Endodermal cell (in vitro differentiated cells): ENCODE data around the gene BRCA2. TPM values are rescaled to one million over a fixed set of nuclear protein-coding genes. Genes with fewer than 3 reads are reported as not detected.

Source experiments
- DNase-seq: peaks from one replicate; pipeline ENCODE4 v3.0.0-alpha.2; 2017
- H3K27ac ChIP-seq: 2 replicates; pipeline ENCODE4 v1.5.1; 2013; ENCODE audit warnings: mild to moderate bottlenecking, low read depth, low read length, moderate library complexity
- H3K27me3 ChIP-seq: 2 replicates; pipeline ENCODE4 v1.6.1; 2013; ENCODE audit warnings: mild to moderate bottlenecking, low read length, moderate library complexity; ENCODE audit not compliant: insufficient read depth, control insufficient read depth, poor library complexity, severe bottlenecking
- H3K36me3 ChIP-seq: 2 replicates; pipeline ENCODE4 v1.7.0; 2013; ENCODE audit warnings: mild to moderate bottlenecking, low read length, moderate library complexity; ENCODE audit not compliant: control insufficient read depth, insufficient read depth
- H3K4me1 ChIP-seq: one replicate; pipeline ENCODE4 v1.7.0; 2013; ENCODE audit warnings: low read length; ENCODE audit not compliant: control insufficient read depth, insufficient read depth
- H3K4me3 ChIP-seq: 2 replicates; pipeline ENCODE4 v1.5.1; 2013; ENCODE audit warnings: mild to moderate bottlenecking, low read length, moderate library complexity
- H3K9ac ChIP-seq: 2 replicates; pipeline ENCODE4 v1.6.1; 2013; ENCODE audit warnings: mild to moderate bottlenecking, low read length, moderate library complexity; ENCODE audit not compliant: poor library complexity, severe bottlenecking; ENCODE audit errors: extremely low read depth
- H3K9me3 ChIP-seq: 2 replicates; pipeline ENCODE4 v1.6.1; 2013; ENCODE audit warnings: mild to moderate bottlenecking, low read length, moderate library complexity; ENCODE audit not compliant: control insufficient read depth
- H3K27ac Mint-ChIP-seq: 2 replicates; pipeline ENCODE4 v1.8.0; 2020; ENCODE audit warnings: mixed read lengths
- H3K27me3 Mint-ChIP-seq: 2 replicates; pipeline ENCODE4 v1.8.0; 2021; ENCODE audit warnings: mild to moderate bottlenecking, mixed read lengths; ENCODE audit not compliant: insufficient read depth
- H3K36me3 Mint-ChIP-seq: 2 replicates; pipeline ENCODE4 v1.8.0; 2020; ENCODE audit warnings: low read depth, mixed read lengths
- H3K4me1 Mint-ChIP-seq: 2 replicates; pipeline ENCODE4 v1.8.0; 2020; ENCODE audit warnings: mixed read lengths
- H3K4me3 Mint-ChIP-seq: 2 replicates; pipeline ENCODE4 v1.8.0; 2020; ENCODE audit warnings: mild to moderate bottlenecking, moderate library complexity, mixed read lengths
- H3K9me3 Mint-ChIP-seq: 2 replicates; pipeline ENCODE4 v1.8.0; 2020; ENCODE audit warnings: mild to moderate bottlenecking, mixed read lengths
- WGBS, 2 experiments: methylation state at CpG; one replicate each; pipeline versions ENCODE4 v1.1.5 to v1.1.7; 2013; ENCODE audit warnings: missing lambda C conversion rate in 2 of 2, mixed read lengths in 1 of 2; ENCODE audit not compliant: insufficient coverage in 1 of 2, insufficient read length in 1 of 2; 5-methylcytosine and 5-hydroxymethylcytosine counted together
- total RNA-seq, 2 donors: library from RNA; stranded (reverse); fragmentation: NEBNext Ultra II Directional in 1 of 2; extraction: Animal tissue kit (Norgen Biotek cat#: 25700) in 1 of 2; gene quantifications; 2 replicates in 1 of 2; 3 replicates in 1 of 2; pipeline ENCODE4 v1.2.1, GENCODE V29; 2021
- TF ChIP-seq, protein P1 (sequence below): fragments of 200-600 bp; sonication (generic); conservative IDR thresholded peaks from 2 replicates; pipeline ENCODE4 v1.5.0; 2021; ENCODE audit warnings: antibody characterized with exemption, mild to moderate bottlenecking

The BRCA2 gene
- total RNA-seq, 2 donors from 2014 or later = 25.7 to 27.8 TPM

DNA sequence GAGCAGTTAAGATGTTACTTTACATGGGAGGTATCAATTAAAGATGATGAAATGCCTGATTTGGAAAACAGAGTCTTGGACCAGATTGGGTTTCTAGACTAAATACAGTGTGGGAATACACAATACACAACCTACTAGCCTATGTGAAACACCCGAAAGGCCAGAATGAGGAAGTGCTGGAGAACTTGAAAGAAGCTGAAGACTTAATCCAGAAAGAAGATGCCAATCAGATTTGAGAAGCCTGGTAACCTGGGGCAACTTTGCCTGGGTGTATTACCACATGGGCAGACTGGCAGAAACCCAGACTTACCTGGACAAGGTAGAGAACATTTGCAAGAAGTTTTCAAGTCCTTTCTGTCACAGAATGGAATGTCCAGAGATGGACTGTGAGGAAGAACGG, 69.4 kb downstream of the BRCA2 start:
- TF ChIP-seq, protein P1, sequence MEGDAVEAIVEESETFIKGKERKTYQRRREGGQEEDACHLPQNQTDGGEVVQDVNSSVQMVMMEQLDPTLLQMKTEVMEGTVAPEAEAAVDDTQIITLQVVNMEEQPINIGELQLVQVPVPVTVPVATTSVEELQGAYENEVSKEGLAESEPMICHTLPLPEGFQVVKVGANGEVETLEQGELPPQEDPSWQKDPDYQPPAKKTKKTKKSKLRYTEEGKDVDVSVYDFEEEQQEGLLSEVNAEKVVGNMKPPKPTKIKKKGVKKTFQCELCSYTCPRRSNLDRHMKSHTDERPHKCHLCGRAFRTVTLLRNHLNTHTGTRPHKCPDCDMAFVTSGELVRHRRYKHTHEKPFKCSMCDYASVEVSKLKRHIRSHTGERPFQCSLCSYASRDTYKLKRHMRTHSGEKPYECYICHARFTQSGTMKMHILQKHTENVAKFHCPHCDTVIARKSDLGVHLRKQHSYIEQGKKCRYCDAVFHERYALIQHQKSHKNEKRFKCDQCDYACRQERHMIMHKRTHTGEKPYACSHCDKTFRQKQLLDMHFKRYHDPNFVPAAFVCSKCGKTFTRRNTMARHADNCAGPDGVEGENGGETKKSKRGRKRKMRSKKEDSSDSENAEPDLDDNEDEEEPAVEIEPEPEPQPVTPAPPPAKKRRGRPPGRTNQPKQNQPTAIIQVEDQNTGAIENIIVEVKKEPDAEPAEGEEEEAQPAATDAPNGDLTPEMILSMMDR = no peak
- Mint-ChIP-seq H3K36me3 (peaks cover 12% of the 10 kb centered on the region), H3K4me1 (no peaks in the 10 kb centered on the region), H3K27me3 (no peaks in the 10 kb centered on the region), H3K9me3 (no peaks in the 10 kb centered on the region), H3K27ac (no peak overlapping the region), H3K4me3 (no peak overlapping the region)
- no peak overlapping the region for H3K4me3 ChIP-seq
- no peaks in the 10 kb centered on the region for H3K27me3 ChIP-seq
- DNase-seq = no peak
- WGBS, 2 experiments = 90 to 100% methylated on average over 1 to 2 of the region's 2 CpGs
- no peaks in the 10 kb centered on the region for H3K9me3 ChIP-seq
- peaks cover 33% of the 10 kb centered on the region for H3K36me3 ChIP-seq
- no peak overlapping the region for H3K9ac ChIP-seq
- no peak overlapping the region for H3K27ac ChIP-seq
- H3K4me1 ChIP-seq = no peaks in the 10 kb centered on the region

GRCh38 chr13:32385410-32385809, 70.1 kb downstream of the BRCA2 start:
- Histone ChIP-seq H3K4me1 (no peaks in the 10 kb centered on the region), H3K4me3 (no peak overlapping the region), H3K27me3 (no peaks in the 10 kb centered on the region), H3K9ac (no peak overlapping the region), H3K9me3 (no peaks in the 10 kb centered on the region), H3K27ac (no peak overlapping the region), H3K36me3 (peaks cover 26% of the 10 kb centered on the region)
- Mint-ChIP-seq H3K27ac (no peak overlapping the region), H3K4me1 (no peaks in the 10 kb centered on the region), H3K4me3 (no peak overlapping the region), H3K27me3 (no peaks in the 10 kb centered on the region), H3K36me3 (peaks cover 7% of the 10 kb centered on the region), H3K9me3 (no peaks in the 10 kb centered on the region)
- TF ChIP-seq, protein P1 = no peak
- DNase-seq = no peak

- H3K4me3 Mint-ChIP-seq = no peak overlapping the region
- H3K27ac Mint-ChIP-seq = no peak overlapping the region
- no peaks in the 10 kb centered on the region for H3K9me3 ChIP-seq
- H3K9ac ChIP-seq = no peak overlapping the region
- 73 to 100% methylated on average over 1 to 4 of the region's 4 CpGs for WGBS, 2 experiments
- H3K27ac ChIP-seq = no peak overlapping the region
- H3K4me3 ChIP-seq = no peak overlapping the region
- H3K4me1 Mint-ChIP-seq = no peaks in the 10 kb centered on the region
- H3K27me3 Mint-ChIP-seq = no peaks in the 10 kb centered on the region
- DNase-seq = no peak
- TF ChIP-seq, protein P1 = no peak
- H3K36me3 Mint-ChIP-seq = peaks cover 10% of the 10 kb centered on the region
- no peaks in the 10 kb centered on the region for H3K27me3 ChIP-seq
- H3K4me1 ChIP-seq = no peaks in the 10 kb centered on the region
- no peaks in the 10 kb centered on the region for H3K9me3 Mint-ChIP-seq
- H3K36me3 ChIP-seq = peaks cover 4% of the 10 kb centered on the region
Measured at GRCh38 chr13:32390048-32390447, 74.7 kb downstream of the BRCA2 start.
